Endothelial cell (in vitro differentiated cells): ENCODE measurements around the gene CBARP. TPM values are rescaled to one million over a fixed set of nuclear protein-coding genes. Genes with fewer than 3 reads are reported as not detected.
"Not testable (repeated sequence)": the region's sequence is repeated elsewhere in the genome, so short reads cannot be mapped to it uniquely, and the experiment has no call there.

ENCODE experiments used
- DNase-seq: peaks from one replicate; pipeline ENCODE4 v3.0.0; 2021; ENCODE audit warnings: low spot score
- H3K27ac Mint-ChIP-seq: one replicate; pipeline ENCODE4 v1.8.0; 2021; ENCODE audit warnings: mixed read lengths, inconsistent platforms; ENCODE audit not compliant: unreplicated experiment
- H3K27me3 Mint-ChIP-seq: one replicate; pipeline ENCODE4 v1.8.0; 2021; ENCODE audit warnings: mild to moderate bottlenecking, moderate library complexity, mixed read lengths, inconsistent platforms; ENCODE audit not compliant: unreplicated experiment
- H3K36me3 Mint-ChIP-seq: one replicate; pipeline ENCODE4 v1.8.0; 2021; ENCODE audit warnings: mild to moderate bottlenecking, low read depth, mixed read lengths, inconsistent platforms; ENCODE audit not compliant: unreplicated experiment
- H3K4me1 Mint-ChIP-seq: one replicate; pipeline ENCODE4 v1.8.0; 2021; ENCODE audit warnings: mild to moderate bottlenecking, mixed read lengths, inconsistent platforms; ENCODE audit not compliant: unreplicated experiment
- H3K4me3 Mint-ChIP-seq: one replicate; pipeline ENCODE4 v1.8.0; 2021; ENCODE audit warnings: mild to moderate bottlenecking, mixed read lengths, inconsistent platforms; ENCODE audit not compliant: unreplicated experiment
- H3K9me3 Mint-ChIP-seq: one replicate; pipeline ENCODE4 v1.8.0; 2021; ENCODE audit warnings: mixed read lengths, inconsistent platforms; ENCODE audit not compliant: unreplicated experiment
- total RNA-seq: library from RNA; stranded (reverse); fragmentation: NEBNext Ultra II Directional; extraction: Animal tissue kit (Norgen Biotek cat#: 25700); gene quantifications from one replicate; pipeline ENCODE4 v1.2.1, GENCODE V29; 2021; ENCODE audit not compliant: unreplicated experiment
- TF ChIP-seq, protein P1 (sequence below): fragments of 200-600 bp; sonication (generic); IDR thresholded peaks from one replicate; pipeline ENCODE4 v1.5.0; 2021; ENCODE audit warnings: antibody characterized with exemption; ENCODE audit not compliant: unreplicated experiment

CBARP gene
- total RNA-seq, 1 donor from 2014 or later: 10.4 TPM

DNA sequence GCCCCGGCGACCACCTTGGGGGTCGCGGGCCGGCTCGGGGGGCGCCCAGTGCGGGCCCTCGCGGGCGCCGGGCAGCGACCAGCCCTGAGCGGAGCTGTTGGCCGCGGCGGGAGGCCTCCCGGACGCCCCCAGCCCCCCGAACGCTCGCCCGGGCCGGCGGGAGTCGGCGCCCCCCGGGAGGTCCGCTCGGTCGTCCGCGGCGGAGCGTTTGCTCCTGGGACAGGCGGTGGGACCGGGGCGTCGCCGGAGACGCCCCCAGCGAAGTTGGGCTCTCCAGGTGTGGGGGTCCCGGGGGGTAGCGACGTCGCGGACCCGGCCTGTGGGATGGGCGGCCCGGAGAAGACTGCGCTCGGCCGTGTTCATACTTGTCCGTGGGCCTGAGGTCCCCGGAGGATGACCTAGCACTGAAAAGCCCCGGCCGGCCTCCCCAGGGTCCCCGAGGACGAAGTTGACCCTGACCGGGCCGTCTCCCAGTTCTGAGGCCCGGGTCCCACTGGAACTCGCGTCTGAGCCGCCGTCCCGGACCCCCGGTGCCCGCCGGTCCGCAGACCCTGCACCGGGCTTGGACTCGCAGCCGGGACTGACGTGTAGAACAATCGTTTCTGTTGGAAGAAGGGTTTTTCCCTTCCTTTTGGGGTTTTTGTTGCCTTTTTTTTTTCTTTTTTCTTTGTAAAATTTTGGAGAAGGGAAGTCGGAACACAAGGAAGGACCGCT is 31.5 kb downstream of the CBARP start:
- peak overlapping the region; percentile 96 for H3K4me3 Mint-ChIP-seq
- peak overlapping the region; percentile 74 for H3K27ac Mint-ChIP-seq
- peaks cover 7% of the 10 kb centered on the region for H3K27me3 Mint-ChIP-seq
- DNase-seq: peak; percentile 19
- TF ChIP-seq, protein P1, sequence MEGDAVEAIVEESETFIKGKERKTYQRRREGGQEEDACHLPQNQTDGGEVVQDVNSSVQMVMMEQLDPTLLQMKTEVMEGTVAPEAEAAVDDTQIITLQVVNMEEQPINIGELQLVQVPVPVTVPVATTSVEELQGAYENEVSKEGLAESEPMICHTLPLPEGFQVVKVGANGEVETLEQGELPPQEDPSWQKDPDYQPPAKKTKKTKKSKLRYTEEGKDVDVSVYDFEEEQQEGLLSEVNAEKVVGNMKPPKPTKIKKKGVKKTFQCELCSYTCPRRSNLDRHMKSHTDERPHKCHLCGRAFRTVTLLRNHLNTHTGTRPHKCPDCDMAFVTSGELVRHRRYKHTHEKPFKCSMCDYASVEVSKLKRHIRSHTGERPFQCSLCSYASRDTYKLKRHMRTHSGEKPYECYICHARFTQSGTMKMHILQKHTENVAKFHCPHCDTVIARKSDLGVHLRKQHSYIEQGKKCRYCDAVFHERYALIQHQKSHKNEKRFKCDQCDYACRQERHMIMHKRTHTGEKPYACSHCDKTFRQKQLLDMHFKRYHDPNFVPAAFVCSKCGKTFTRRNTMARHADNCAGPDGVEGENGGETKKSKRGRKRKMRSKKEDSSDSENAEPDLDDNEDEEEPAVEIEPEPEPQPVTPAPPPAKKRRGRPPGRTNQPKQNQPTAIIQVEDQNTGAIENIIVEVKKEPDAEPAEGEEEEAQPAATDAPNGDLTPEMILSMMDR: no peak
- H3K36me3 Mint-ChIP-seq: peaks cover 7% of the 10 kb centered on the region
- H3K9me3 Mint-ChIP-seq: no peaks in the 10 kb centered on the region
- H3K4me1 Mint-ChIP-seq: peaks cover 15% of the 10 kb centered on the region

DNA sequence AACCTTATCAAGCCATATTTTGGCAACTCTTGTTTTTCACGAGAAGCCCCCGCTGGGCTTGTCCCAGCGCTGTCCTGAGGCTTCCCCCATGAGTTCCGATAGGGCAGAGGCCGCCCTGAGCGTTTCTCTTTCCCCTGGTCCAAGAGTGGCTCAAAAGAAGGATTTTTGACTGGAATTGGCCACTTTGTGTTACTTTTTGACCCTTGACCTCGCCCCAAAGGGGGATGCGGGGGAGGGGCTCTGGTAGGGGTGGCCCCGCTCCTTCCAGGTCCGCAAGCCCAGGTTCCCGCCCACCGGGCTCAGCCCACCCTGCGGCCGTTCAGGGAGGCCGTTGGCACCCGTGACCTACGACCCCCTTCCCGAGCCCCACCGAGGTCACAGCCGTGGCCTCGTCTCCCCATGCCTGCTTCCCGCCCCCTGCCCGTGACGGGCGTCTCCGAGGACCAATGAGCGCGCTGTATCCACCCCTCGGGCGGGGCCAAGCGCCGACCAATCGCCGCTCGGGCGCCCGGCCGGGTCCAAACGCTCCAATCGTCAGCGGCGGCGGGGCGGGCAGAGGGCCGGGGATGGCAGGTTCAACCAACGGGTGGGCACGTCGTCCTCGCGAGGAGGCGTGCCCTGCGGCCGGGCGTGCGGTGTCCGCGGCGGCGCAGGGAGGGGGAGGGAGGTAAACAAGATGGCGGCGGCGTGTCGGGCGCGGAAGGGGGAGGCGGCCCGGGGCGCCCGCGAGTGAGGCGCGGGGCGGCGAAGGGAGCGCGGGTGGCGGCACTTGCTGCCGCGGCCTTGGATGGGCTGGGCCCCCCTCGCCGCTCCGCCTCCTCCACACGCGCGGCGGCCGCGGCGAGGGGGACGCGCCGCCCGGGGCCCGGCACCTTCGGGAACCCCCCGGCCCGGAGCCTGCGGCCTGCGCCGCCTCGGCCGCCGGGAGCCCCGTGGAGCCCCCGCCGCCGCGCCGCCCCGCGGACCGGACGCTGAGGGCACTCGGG is 32.4 kb downstream of the CBARP start, which contains the start of gene STK11:
Gene STK11, plus strand, starts transcription at position 665 of the 986 bp plus-strand sequence. CDS start 1,136 bp downstream, outside the sequence.
- Mint-ChIP-seq H3K9me3 (no peaks in the 10 kb centered on the region), H3K4me1 (peaks cover 15% of the 10 kb centered on the region), H3K27me3 (peaks cover 7% of the 10 kb centered on the region), H3K4me3 (peak within 1 kb of the TSS; percentile 96), H3K36me3 (peaks cover 7% of the 10 kb centered on the region), H3K27ac (peak within 1 kb of the TSS; percentile 74)
- TF ChIP-seq, protein P1: no peak
- peak; percentile 100 for DNase-seq

DNA sequence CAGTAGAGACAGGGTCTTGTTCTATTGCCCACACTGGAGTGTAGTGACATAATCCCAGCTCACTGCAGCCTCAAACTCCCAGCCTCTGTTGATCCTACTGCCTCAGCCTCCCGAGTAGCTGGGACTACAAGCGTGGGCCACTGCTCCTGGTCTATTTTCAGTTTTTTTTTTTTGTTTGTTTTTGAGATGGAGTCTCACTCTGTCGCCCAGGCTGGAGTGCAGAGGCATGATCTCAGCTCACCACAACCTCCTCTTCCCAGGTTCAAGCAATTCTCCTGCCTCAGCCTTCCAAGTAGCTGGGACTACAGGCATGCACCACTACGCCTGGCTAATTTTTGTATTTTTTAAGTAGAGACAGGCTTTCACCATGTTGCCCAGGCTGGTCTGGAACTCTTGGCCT is 37.2 kb downstream of the CBARP start:
- H3K36me3 Mint-ChIP-seq, H3K27ac Mint-ChIP-seq: not testable (repeated sequence)

DNA sequence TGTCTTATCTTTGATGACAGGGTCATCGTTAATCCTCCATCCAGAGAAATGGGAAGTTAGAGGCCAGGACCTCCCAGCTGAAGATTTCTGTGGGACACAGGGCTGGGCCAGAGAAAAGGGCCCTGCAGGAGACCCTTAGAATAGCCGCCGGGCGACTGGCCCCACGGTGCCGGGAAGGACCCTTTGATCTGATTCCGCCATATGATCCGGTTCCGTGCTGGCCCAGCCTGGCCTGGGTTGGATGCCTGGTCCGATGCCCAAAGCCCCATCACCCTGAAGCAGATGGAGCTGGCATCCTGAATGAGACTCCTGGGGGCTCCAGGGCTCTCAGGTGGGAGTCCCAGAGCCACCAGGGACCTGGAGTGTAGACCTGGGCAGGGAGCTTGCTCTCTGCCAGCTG is 38.3 kb downstream of the CBARP start:
- H3K4me1 Mint-ChIP-seq: peaks cover 2% of the 10 kb centered on the region
- TF ChIP-seq, protein P1: no peak
- no peak for DNase-seq
- no peaks in the 10 kb centered on the region for H3K9me3 Mint-ChIP-seq
- peaks cover 3% of the 10 kb centered on the region for H3K36me3 Mint-ChIP-seq
- H3K27ac Mint-ChIP-seq: no peak overlapping the region
- H3K27me3 Mint-ChIP-seq: peaks cover 3% of the 10 kb centered on the region
- H3K4me3 Mint-ChIP-seq: no peak overlapping the region

More for the DNA sequence above, 37.2 kb downstream of the CBARP start:
- H3K4me3 Mint-ChIP-seq, H3K4me1 Mint-ChIP-seq, DNase-seq, H3K27me3 Mint-ChIP-seq, H3K9me3 Mint-ChIP-seq: not testable (repeated sequence)

DNA sequence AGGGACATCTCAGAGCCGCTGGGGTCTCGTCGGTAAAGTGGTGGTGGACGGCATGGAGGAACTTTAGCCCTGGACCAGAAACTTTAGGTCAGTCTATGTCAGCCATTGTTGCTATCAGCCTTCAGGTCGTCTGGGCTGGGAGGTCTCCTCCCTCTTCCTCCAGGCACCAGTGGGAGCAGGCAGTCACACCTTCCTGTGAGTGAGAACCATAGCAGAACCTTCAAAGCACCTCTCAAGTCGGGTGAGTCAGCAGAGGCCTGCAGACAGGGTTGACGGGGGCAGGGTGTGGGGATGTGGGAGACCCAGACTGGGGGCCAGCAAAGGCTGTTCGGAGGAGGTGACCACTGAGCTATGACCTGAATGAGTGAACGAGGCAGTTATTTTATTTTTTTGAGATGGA is 48.4 kb downstream of the CBARP start:
- Mint-ChIP-seq H3K27ac (no peak overlapping the region), H3K4me3 (no peak overlapping the region), H3K9me3 (no peaks in the 10 kb centered on the region), H3K36me3 (no peaks in the 10 kb centered on the region), H3K27me3 (no peaks in the 10 kb centered on the region), H3K4me1 (peaks cover 5% of the 10 kb centered on the region)
- TF ChIP-seq, protein P1: no peak
- DNase-seq: no peak
